HepG2 (cell line): ENCODE measurements around the gene MBTPS1.

ENCODE experiments used
- NCOA2 ChIP-seq: sonication (generic); formaldehyde crosslinking; IDR thresholded peaks from 2 replicates; pipeline ENCODE4 v1.8.0; 2022; ENCODE audit warnings: inconsistent platforms
- SIX1 ChIP-seq: sonication (generic); formaldehyde crosslinking; IDR thresholded peaks from 2 replicates; pipeline ENCODE4 v1.4.0; 2020; ENCODE audit warnings: missing genetic modification reagents, borderline replicate concordance
- TAF1 ChIP-seq: sonication (generic); formaldehyde crosslinking; IDR thresholded peaks from 2 replicates; pipeline ENCODE4 v1.4.0; 2020; ENCODE audit warnings: missing genetic modification reagents
- TF ChIP-seq, protein P1 (sequence below): IDR thresholded peaks from 2 replicates; pipeline ENCODE4 v1.6.1; 2012; ENCODE audit warnings: low read depth, low read length, improper control_type of control experiment
- TF ChIP-seq, protein P2 (sequence below): sonication (generic); formaldehyde crosslinking; IDR thresholded peaks from 2 replicates; pipeline ENCODE4 v1.5.0; 2020; ENCODE audit warnings: mild to moderate bottlenecking, missing genetic modification reagents

DNA sequence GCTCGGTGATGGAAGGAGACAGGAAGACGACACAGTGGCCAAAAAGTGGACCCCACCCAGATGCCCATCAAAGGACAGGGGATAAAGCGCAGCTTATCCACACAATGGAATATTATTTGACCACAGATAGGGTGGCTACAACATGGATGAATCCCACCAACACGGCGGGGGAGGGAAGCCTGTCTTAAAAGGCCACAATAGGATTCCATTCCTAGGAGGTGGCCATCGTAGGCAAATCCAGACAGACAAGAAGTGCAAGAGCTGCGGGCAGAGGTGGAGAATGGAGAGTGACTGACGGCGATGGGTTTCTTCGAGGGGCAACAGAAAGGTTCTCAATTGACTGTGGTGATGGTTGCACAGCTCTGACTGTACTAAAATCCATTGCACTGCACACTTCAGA is 90.1 kb downstream of the MBTPS1 start:
- TF ChIP-seq TAF1 (CRISPR knock-in tag) (no peak), NCOA2 (CRISPR knock-in tag) (no peak), SIX1 (CRISPR knock-in tag) (no peak)
- TF ChIP-seq, protein P1, sequence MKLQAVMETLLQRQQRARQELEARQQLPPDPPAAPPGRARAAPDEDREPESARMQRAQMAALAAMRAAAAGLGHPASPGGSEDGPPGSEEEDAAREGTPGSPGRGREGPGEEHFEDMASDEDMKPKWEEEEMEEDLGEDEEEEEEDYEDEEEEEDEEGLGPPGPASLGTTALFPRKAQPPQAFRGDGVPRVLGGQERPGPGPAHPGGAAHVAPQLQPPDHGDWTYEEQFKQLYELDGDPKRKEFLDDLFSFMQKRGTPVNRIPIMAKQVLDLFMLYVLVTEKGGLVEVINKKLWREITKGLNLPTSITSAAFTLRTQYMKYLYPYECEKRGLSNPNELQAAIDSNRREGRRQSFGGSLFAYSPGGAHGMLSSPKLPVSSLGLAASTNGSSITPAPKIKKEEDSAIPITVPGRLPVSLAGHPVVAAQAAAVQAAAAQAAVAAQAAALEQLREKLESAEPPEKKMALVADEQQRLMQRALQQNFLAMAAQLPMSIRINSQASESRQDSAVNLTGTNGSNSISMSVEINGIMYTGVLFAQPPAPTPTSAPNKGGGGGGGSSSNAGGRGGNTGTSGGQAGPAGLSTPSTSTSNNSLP: no peak
- TF ChIP-seq, protein P2, sequence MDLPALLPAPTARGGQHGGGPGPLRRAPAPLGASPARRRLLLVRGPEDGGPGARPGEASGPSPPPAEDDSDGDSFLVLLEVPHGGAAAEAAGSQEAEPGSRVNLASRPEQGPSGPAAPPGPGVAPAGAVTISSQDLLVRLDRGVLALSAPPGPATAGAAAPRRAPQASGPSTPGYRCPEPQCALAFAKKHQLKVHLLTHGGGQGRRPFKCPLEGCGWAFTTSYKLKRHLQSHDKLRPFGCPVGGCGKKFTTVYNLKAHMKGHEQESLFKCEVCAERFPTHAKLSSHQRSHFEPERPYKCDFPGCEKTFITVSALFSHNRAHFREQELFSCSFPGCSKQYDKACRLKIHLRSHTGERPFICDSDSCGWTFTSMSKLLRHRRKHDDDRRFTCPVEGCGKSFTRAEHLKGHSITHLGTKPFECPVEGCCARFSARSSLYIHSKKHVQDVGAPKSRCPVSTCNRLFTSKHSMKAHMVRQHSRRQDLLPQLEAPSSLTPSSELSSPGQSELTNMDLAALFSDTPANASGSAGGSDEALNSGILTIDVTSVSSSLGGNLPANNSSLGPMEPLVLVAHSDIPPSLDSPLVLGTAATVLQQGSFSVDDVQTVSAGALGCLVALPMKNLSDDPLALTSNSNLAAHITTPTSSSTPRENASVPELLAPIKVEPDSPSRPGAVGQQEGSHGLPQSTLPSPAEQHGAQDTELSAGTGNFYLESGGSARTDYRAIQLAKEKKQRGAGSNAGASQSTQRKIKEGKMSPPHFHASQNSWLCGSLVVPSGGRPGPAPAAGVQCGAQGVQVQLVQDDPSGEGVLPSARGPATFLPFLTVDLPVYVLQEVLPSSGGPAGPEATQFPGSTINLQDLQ (CRISPR knock-in tag): no peak
